NCI-H2107 (cell line): ENCODE measurements around the gene CYP2W1.

ENCODE experiments used
- DNase-seq: peaks from one replicate; lab custom pipeline; 2025; lab: John Stamatoyannopoulos, UW

The CYP2W1 gene

GRCh38 chr7:1016577-1017531 lies 33.9 kb downstream of the CYP2W1 start:
- DNase-seq: no peak

- DNase-seq: no peak
These were observed 34.8 kb downstream of the CYP2W1 start for GRCh38 chr7:1017586-1018333.

- no peak for DNase-seq
These were observed 35.3 kb downstream of the CYP2W1 start for GRCh38 chr7:1018334-1018695.

GRCh38 chr7:1019255-1019785 lies 36.3 kb downstream of the CYP2W1 start:
- no peak for DNase-seq

GRCh38 chr7:1019789-1020610 lies 37.0 kb downstream of the CYP2W1 start:
- DNase-seq: no peak

- DNase-seq: no peak
These were observed 37.9 kb downstream of the CYP2W1 start for GRCh38 chr7:1020849-1021251.

- DNase-seq: no peak
These were observed 38.4 kb downstream of the CYP2W1 start for GRCh38 chr7:1021366-1021765.

- no peak for DNase-seq
These were observed 39.0 kb downstream of the CYP2W1 start for GRCh38 chr7:1021931-1022330.

GRCh38 chr7:1022356-1022755 lies 39.4 kb downstream of the CYP2W1 start:
- DNase-seq: no peak

- no peak for DNase-seq
These were observed 40.0 kb downstream of the CYP2W1 start for GRCh38 chr7:1022801-1023465.

- DNase-seq: peak; percentile 91
These were observed 41.4 kb downstream of the CYP2W1 start for GRCh38 chr7:1024331-1024841.

- no peak for DNase-seq
These were observed 42.1 kb downstream of the CYP2W1 start for GRCh38 chr7:1024876-1025742.

GRCh38 chr7:1025743-1026581 lies 43.0 kb downstream of the CYP2W1 start:
- DNase-seq: peak; percentile 90

GRCh38 chr7:1026721-1027161 lies 43.8 kb downstream of the CYP2W1 start:
- DNase-seq: no peak

GRCh38 chr7:1027242-1028043 lies 44.5 kb downstream of the CYP2W1 start:
- DNase-seq: no peak

GRCh38 chr7:1028044-1028770 lies 45.2 kb downstream of the CYP2W1 start:
- peak; percentile 91 for DNase-seq

- peak; percentile 37 for DNase-seq
These were observed 46.0 kb downstream of the CYP2W1 start for GRCh38 chr7:1028775-1029636.
